PFSK-1 (cell line): ENCODE results near the gene GPR42.

Experiments
- FOXP2 ChIP-seq: optimal IDR thresholded peaks from 2 replicates; pipeline ENCODE3; 2011; ENCODE audit warnings: borderline replicate concordance, control low read depth, inconsistent platforms; ENCODE audit not compliant: insufficient read depth; ENCODE audit errors: extremely low read length, extremely low read depth
- POLR2AphosphoS5 ChIP-seq: IDR thresholded peaks from 2 replicates; pipeline ENCODE4 v1.6.1; 2012; ENCODE audit warnings: low read depth, mild to moderate bottlenecking, control low read depth, low read length, moderate library complexity
- REST ChIP-seq, 2 experiments: IDR thresholded peaks; 2 replicates each; pipeline versions ENCODE4 v1.6.1 to v1.8.0; 2011 to 2012; ENCODE audit warnings: low read depth in 2 of 2, low read length in 2 of 2, control low read depth in 1 of 2, inconsistent platforms in 1 of 2, mild to moderate bottlenecking in 1 of 2, moderate library complexity in 1 of 2; ENCODE audit not compliant: insufficient read depth in 1 of 2
- SIN3A ChIP-seq: IDR thresholded peaks from 2 replicates; pipeline ENCODE4 v1.6.1; 2012; ENCODE audit warnings: mild to moderate bottlenecking, low read length, moderate library complexity, borderline replicate concordance; ENCODE audit not compliant: insufficient read depth
- TAF1 ChIP-seq: IDR thresholded peaks from 2 replicates; pipeline ENCODE4 v1.6.1; 2012; ENCODE audit warnings: low read length, control low read depth, borderline replicate concordance; ENCODE audit not compliant: insufficient read depth

GPR42 gene

GRCh38 chr19:35419046-35419445 lies 48.2 kb downstream of the GPR42 start:
- TF ChIP-seq TAF1 (no peak), FOXP2 (no peak), POLR2AphosphoS5 (no peak), SIN3A (no peak), REST (IDR thresholded peaks at IDR 0.05; ENCODE audit: insufficient read depth in 1 of 2, low read depth in 2 of 2, low read length in 2 of 2) (no peak)

GRCh38 chr19:35419805-35420204 lies 48.9 kb downstream of the GPR42 start:
- TF ChIP-seq REST (IDR thresholded peaks at IDR 0.05; ENCODE audit: insufficient read depth in 1 of 2, low read depth in 2 of 2, low read length in 2 of 2) (no peak), FOXP2 (no peak), SIN3A (no peak), TAF1 (no peak), POLR2AphosphoS5 (no peak)

- TF ChIP-seq SIN3A (no peak), FOXP2 (no peak), TAF1 (no peak), REST (IDR thresholded peaks at IDR 0.05; ENCODE audit: insufficient read depth in 1 of 2, low read depth in 2 of 2, low read length in 2 of 2) (no peak), POLR2AphosphoS5 (no peak)
Measured at GRCh38 chr19:35421362-35421761, 50.5 kb downstream of the GPR42 start.
